PC-9 (cell line): ENCODE results near the gene STMN3. TPM values are rescaled to one million over a fixed set of nuclear protein-coding genes. Genes with fewer than 3 reads are reported as not detected.

Experiments
- BruUV-seq: library from RNA; stranded (reverse); fragments of 400-500 nt; replicated peaks from 2 replicates; lab custom pipeline; 2021; lab: Mats Ljungman, UMichigan
- CTCF ChIA-PET: fragments of 300-600 bp; sonication (Branson Sonifier 250); formaldehyde crosslinking; loops from one replicate; lab custom pipeline; 2022; ENCODE audit warnings: antibody characterized with exemption; lab: Charles Lee
- POLR2A ChIA-PET: fragments of 300-600 bp; sonication (Branson Sonifier 250); formaldehyde crosslinking; loops from one replicate; lab custom pipeline; 2022; ENCODE audit warnings: antibody characterized with exemption; ENCODE audit not compliant: unreplicated experiment; lab: Charles Lee
- DNase-seq, 2 experiments: peaks; one replicate each; pipeline versions ENCODE4 v3.0.0 to v3.0.0-alpha.2; 2015 to 2022; ENCODE audit warnings: mixed read lengths in 1 of 2
- H2AFZ ChIP-seq: fragments of 200-600 bp; sonication (generic); 2 replicates; pipeline ENCODE4 v1.8.1; 2017; ENCODE audit warnings: antibody characterized with exemption
- H3F3A ChIP-seq: fragments of 200-600 bp; sonication (generic); 2 replicates; pipeline ENCODE4 v1.8.1; 2017; ENCODE audit warnings: antibody characterized with exemption, mild to moderate bottlenecking, low read depth; ENCODE audit not compliant: insufficient read depth
- H3K27ac ChIP-seq: fragments of 200-600 bp; sonication (generic); 2 replicates; pipeline ENCODE4 v1.6.1; 2016; ENCODE audit warnings: mixed run types
- H3K27me3 ChIP-seq: fragments of 200-600 bp; sonication (generic); 2 replicates; pipeline ENCODE4 v1.6.1; 2016; ENCODE audit warnings: low read depth, mixed run types; ENCODE audit not compliant: insufficient read depth
- H3K36me3 ChIP-seq: fragments of 200-600 bp; sonication (generic); 2 replicates; pipeline ENCODE4 v1.6.1; 2016; ENCODE audit warnings: low read depth, mixed run types
- H3K4me1 ChIP-seq: fragments of 200-600 bp; sonication (generic); replicated peaks from 2 replicates; pipeline ENCODE4 v1.6.1; 2016; ENCODE audit warnings: mixed run types; ENCODE audit not compliant: insufficient read depth
- H3K4me2 ChIP-seq: fragments of 200-600 bp; sonication (generic); 2 replicates; pipeline ENCODE4 v1.6.1; 2017; ENCODE audit warnings: mixed run types
- H3K4me3 ChIP-seq: fragments of 200-600 bp; sonication (generic); 2 replicates; pipeline ENCODE4 v1.6.1; 2016; ENCODE audit warnings: mixed run types
- H3K79me2 ChIP-seq: fragments of 200-600 bp; sonication (generic); 2 replicates; pipeline ENCODE4 v1.6.1; 2017; ENCODE audit warnings: low read depth, mixed run types
- H3K9me2 ChIP-seq: fragments of 200-600 bp; sonication (generic); 2 replicates; pipeline ENCODE4 v1.8.1; 2017; ENCODE audit warnings: mild to moderate bottlenecking; ENCODE audit not compliant: insufficient read depth
- H3K9me3 ChIP-seq: fragments of 200-600 bp; sonication (generic); 2 replicates; pipeline ENCODE4 v1.8.1; 2016; ENCODE audit warnings: low read depth; ENCODE audit not compliant: insufficient read depth
- H4K20me1 ChIP-seq: fragments of 200-600 bp; sonication (generic); 2 replicates; pipeline ENCODE4 v1.8.1; 2017; ENCODE audit not compliant: insufficient read depth
- EZH2 ChIP-seq: fragments of 200-600 bp; sonication (generic); IDR thresholded peaks from 2 replicates; pipeline ENCODE4 v1.8.0; 2017; ENCODE audit warnings: antibody characterized with exemption, low read depth
- intact Hi-C: fragments of 100-400 bp; cut with micrococcal nuclease; formaldehyde crosslinking; loops from one replicate; pipeline ENCODE4 v1.10.0; 2022; ENCODE audit not compliant: unreplicated experiment
- total RNA-seq: library from RNA; stranded (reverse); gene quantifications from 2 replicates; pipeline ENCODE4 v1.2.3, GENCODE V29; 2021
- TF ChIP-seq, protein P1 (sequence below): fragments of 200-600 bp; sonication (generic); conservative IDR thresholded peaks from 2 replicates; pipeline ENCODE4 v1.6.1; 2017; ENCODE audit warnings: mixed run types, antibody characterized with exemption, mild to moderate bottlenecking, moderate library complexity

STMN3 gene
- total RNA-seq, 1 experiment from 2014 or later, result 24.3 TPM

- H3K4me2 ChIP-seq, result no peak overlapping the region
- intact Hi-C loops, result no loop called here
- ChIA-PET POLR2A (no interaction called here), CTCF (no interaction called here)
- DNase-seq, result no peak
- no peaks in the 10 kb centered on the region for H3K9me3 ChIP-seq
- H3K27me3 ChIP-seq, result no peaks in the 10 kb centered on the region
- H3F3A ChIP-seq, result peaks cover 9% of the 10 kb centered on the region; the same call in 1 of the 2 replicates
- no peak overlapping the region for H3K27ac ChIP-seq
- peaks cover 14% of the 10 kb centered on the region; the same call in 1 of the 2 replicates for H3K4me1 ChIP-seq
- no peaks in the 10 kb centered on the region for H3K79me2 ChIP-seq
- TF ChIP-seq EZH2, result no peak
- TF ChIP-seq, protein P1, sequence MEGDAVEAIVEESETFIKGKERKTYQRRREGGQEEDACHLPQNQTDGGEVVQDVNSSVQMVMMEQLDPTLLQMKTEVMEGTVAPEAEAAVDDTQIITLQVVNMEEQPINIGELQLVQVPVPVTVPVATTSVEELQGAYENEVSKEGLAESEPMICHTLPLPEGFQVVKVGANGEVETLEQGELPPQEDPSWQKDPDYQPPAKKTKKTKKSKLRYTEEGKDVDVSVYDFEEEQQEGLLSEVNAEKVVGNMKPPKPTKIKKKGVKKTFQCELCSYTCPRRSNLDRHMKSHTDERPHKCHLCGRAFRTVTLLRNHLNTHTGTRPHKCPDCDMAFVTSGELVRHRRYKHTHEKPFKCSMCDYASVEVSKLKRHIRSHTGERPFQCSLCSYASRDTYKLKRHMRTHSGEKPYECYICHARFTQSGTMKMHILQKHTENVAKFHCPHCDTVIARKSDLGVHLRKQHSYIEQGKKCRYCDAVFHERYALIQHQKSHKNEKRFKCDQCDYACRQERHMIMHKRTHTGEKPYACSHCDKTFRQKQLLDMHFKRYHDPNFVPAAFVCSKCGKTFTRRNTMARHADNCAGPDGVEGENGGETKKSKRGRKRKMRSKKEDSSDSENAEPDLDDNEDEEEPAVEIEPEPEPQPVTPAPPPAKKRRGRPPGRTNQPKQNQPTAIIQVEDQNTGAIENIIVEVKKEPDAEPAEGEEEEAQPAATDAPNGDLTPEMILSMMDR, result no peak
- BruUV-seq, result no TSS peak
- 0 out of 2 replicates have a peak, but pooled peaks cover 5% of the 10 kb centered on the region for H3K36me3 ChIP-seq
- H2AFZ ChIP-seq, result no peak overlapping the region
- no peaks in the 10 kb centered on the region for H3K9me2 ChIP-seq
- no peak overlapping the region for H3K4me3 ChIP-seq
- H4K20me1 ChIP-seq, result no peaks in the 10 kb centered on the region
These were observed 54.5 kb downstream of the STMN3 start for GRCh38 chr20:63598479-63599395.

GRCh38 chr20:63597651-63598478, 55.4 kb downstream of the STMN3 start:
- Histone ChIP-seq H4K20me1 (no peaks in the 10 kb centered on the region), H3K27me3 (no peaks in the 10 kb centered on the region), H3K36me3 (0 out of 2 replicates have a peak, but pooled peaks cover 5% of the 10 kb centered on the region), H3K4me3 (no peak overlapping the region), H3K4me2 (no peak overlapping the region), H3K9me2 (no peaks in the 10 kb centered on the region), H3K4me1 (peaks cover 14% of the 10 kb centered on the region; the same call in 1 of the 2 replicates), H3K27ac (no peak overlapping the region), H3K79me2 (no peaks in the 10 kb centered on the region), H3F3A (peaks cover 9% of the 10 kb centered on the region; the same call in 1 of the 2 replicates), H3K9me3 (no peaks in the 10 kb centered on the region), H2AFZ (no peak overlapping the region)
- intact Hi-C loops, result no loop called here
- ChIA-PET CTCF (no interaction called here), POLR2A (no interaction called here)
- no peak for TF ChIP-seq EZH2
- TF ChIP-seq, protein P1, result no peak
- no peak for DNase-seq
- no TSS peak for BruUV-seq

GRCh38 chr20:63596423-63596822, 56.8 kb downstream of the STMN3 start:
- CTCF ChIA-PET, result interaction anchor here (0.6 kb wide), 1 partner anchor 277 kb away, joined by 6 read pairs; no protein-coding TSS in a partner anchor
- no TSS peak for BruUV-seq
- no peaks in the 10 kb centered on the region; the same call in 1 of the 2 replicates for H4K20me1 ChIP-seq
- H3K4me1 ChIP-seq, result peaks cover 14% of the 10 kb centered on the region; the same call in 1 of the 2 replicates
- H3K27ac ChIP-seq, result no peak overlapping the region
- H3K4me3 ChIP-seq, result no peak overlapping the region
- no peak for DNase-seq
- intact Hi-C loops, result no loop called here
- no peaks in the 10 kb centered on the region for H3K36me3 ChIP-seq
- H3K27me3 ChIP-seq, result no peaks in the 10 kb centered on the region
- no peak for TF ChIP-seq EZH2
- TF ChIP-seq, protein P1, result no peak
- H3F3A ChIP-seq, result peaks cover 15% of the 10 kb centered on the region; the same call in 1 of the 2 replicates
- POLR2A ChIA-PET, result no interaction called here
- no peaks in the 10 kb centered on the region for H3K9me3 ChIP-seq
- H2AFZ ChIP-seq, result no peak overlapping the region
- H3K9me2 ChIP-seq, result no peaks in the 10 kb centered on the region
- no peaks in the 10 kb centered on the region for H3K79me2 ChIP-seq
- H3K4me2 ChIP-seq, result no peak overlapping the region
